Keratinocyte (primary cell): ENCODE data around the gene POLR2A. TPM values are rescaled to one million over a fixed set of nuclear protein-coding genes. Genes with fewer than 3 reads are reported as not detected.

Source experiments
- DNase-seq: peaks from one replicate; pipeline ENCODE4 v3.0.0-alpha.2; 2011; ENCODE audit warnings: low read depth, missing footprints, low spot score
- FAIRE-seq: peaks from 2 replicates; lab custom pipeline; 2011; peaks lifted over from hg19 to GRCh38; lab: Jason Lieb, UNC
- H2AFZ ChIP-seq: 2 replicates; pipeline ENCODE4 v1.6.0; 2012; ENCODE audit warnings: low read length, control low read depth, inconsistent platforms; ENCODE audit not compliant: control insufficient read depth
- H3K27ac ChIP-seq: 2 replicates; pipeline ENCODE4 v1.5.1; 2011; ENCODE audit warnings: low read length; ENCODE audit not compliant: control insufficient read depth, insufficient read depth
- H3K27me3 ChIP-seq: 3 replicates; pipeline ENCODE4 v1.6.0; 2011; ENCODE audit warnings: low read length; ENCODE audit not compliant: control insufficient read depth, insufficient read depth; ENCODE audit errors: extremely low read depth
- H3K36me3 ChIP-seq, 2 experiments: 2 replicates in 1 of 2; 3 replicates in 1 of 2; pipeline ENCODE4 v1.5.1; 2011; ENCODE audit warnings: low read length in 2 of 2, mild to moderate bottlenecking in 1 of 2; ENCODE audit not compliant: control insufficient read depth in 2 of 2, insufficient read depth in 2 of 2; ENCODE audit errors: extremely low read depth in 1 of 2
- H3K4me1 ChIP-seq: 3 replicates; pipeline ENCODE4 v1.5.1; 2011; ENCODE audit warnings: low read length; ENCODE audit not compliant: control insufficient read depth, insufficient read depth; ENCODE audit errors: extremely low read depth
- H3K4me2 ChIP-seq: 3 replicates; pipeline ENCODE4 v1.6.0; 2011; ENCODE audit warnings: low read depth, low read length; ENCODE audit not compliant: control insufficient read depth, insufficient read depth; ENCODE audit errors: extremely low read depth
- H3K4me3 ChIP-seq, 3 experiments: fragments of 200-600 bp in 1 of 3; sonication (generic) in 1 of 3; 2 replicates in 2 of 3; 3 replicates in 1 of 3; pipeline ENCODE4 v1.5.1; 2011 to 2016; ENCODE audit warnings: low read length in 3 of 3, mild to moderate bottlenecking in 3 of 3, control low read depth in 2 of 3, inconsistent platforms in 1 of 3, low read depth in 1 of 3, mixed read lengths in 1 of 3, mixed run types in 1 of 3, moderate library complexity in 1 of 3; ENCODE audit not compliant: control insufficient read depth in 2 of 3, insufficient read depth in 2 of 3; ENCODE audit errors: extremely low read depth in 1 of 3
- H3K79me2 ChIP-seq: 2 replicates; pipeline ENCODE4 v1.6.0; 2012; ENCODE audit warnings: low read length; ENCODE audit not compliant: control insufficient read depth, insufficient read depth
- H3K9ac ChIP-seq: 3 replicates; pipeline ENCODE4 v1.6.0; 2011; ENCODE audit warnings: low read length; ENCODE audit not compliant: control insufficient read depth, insufficient read depth; ENCODE audit errors: extremely low read depth
- H3K9me1 ChIP-seq: 3 replicates; pipeline ENCODE4 v1.6.0; 2011; ENCODE audit warnings: low read length; ENCODE audit not compliant: control insufficient read depth, insufficient read depth; ENCODE audit errors: extremely low read depth
- H3K9me3 ChIP-seq: 2 replicates; pipeline ENCODE4 v1.5.1; 2012; ENCODE audit warnings: low read depth, low read length; ENCODE audit not compliant: control insufficient read depth
- H4K20me1 ChIP-seq: 3 replicates; pipeline ENCODE4 v1.6.0; 2011; ENCODE audit warnings: low read length; ENCODE audit not compliant: control insufficient read depth, insufficient read depth; ENCODE audit errors: extremely low read depth
- EZH2 ChIP-seq: IDR thresholded peaks from one replicate; pipeline ENCODE4 v1.6.1; 2012; ENCODE audit warnings: inconsistent platforms, mild to moderate bottlenecking, low read length, moderate library complexity
- dilution Hi-C: fragments of 300-500 bp; cut with MboI; formaldehyde crosslinking; loops from one replicate; pipeline ENCODE4 v1.7.0; 2020; ENCODE audit warnings: low sequenced_read_pairs; ENCODE audit not compliant: extremely low pct_ligation_motif_present
- polyA plus RNA-seq, 5 experiments: library from polyadenylated mRNA; depleted of rRNA in 3 of 5; stranded (reverse) in 3 of 5; stranded (forward) in 1 of 5; unstranded in 1 of 5; fragments of >200 nt; gene quantifications; 1 replicate in 1 of 5; 2 replicates in 3 of 5; 3 replicates in 1 of 5; pipeline versions ENCODE4 v1.2.1 to v1.2.3, GENCODE V29; 2011 to 2012; ENCODE audit warnings: missing spikeins in 2 of 5, low read depth in 1 of 5, low replicate concordance in 1 of 5
- small RNA-seq, 3 experiments: library from RNA; depleted of rRNA; stranded (forward); fragments of <200 nt; gene quantifications; one replicate each; pipeline ENCODE3, GENCODE V24; 2012; ENCODE audit warnings: low read depth in 3 of 3, low replicate concordance in 1 of 3; ENCODE audit not compliant: insufficient read length in 3 of 3
- TF ChIP-seq, protein P1 (sequence below), 3 experiments: IDR thresholded peaks in 1 of 3; conservative IDR thresholded peaks in 1 of 3; optimal IDR thresholded peaks in 1 of 3; 2 replicates in 2 of 3; 3 replicates in 1 of 3; pipeline versions ENCODE3 to v1.5.1; 2011; ENCODE audit warnings: low read length in 3 of 3, mild to moderate bottlenecking in 3 of 3, moderate library complexity in 2 of 3, control low read depth in 1 of 3, inconsistent platforms in 1 of 3; ENCODE audit not compliant: insufficient read depth in 2 of 3; ENCODE audit errors: extremely low read depth in 1 of 3

Gene POLR2A
- polyA plus RNA-seq, 1 donor (not counting 4 experiments of a cell fraction or from before 2014, with no cell fraction given) = 17.5 TPM

DNA sequence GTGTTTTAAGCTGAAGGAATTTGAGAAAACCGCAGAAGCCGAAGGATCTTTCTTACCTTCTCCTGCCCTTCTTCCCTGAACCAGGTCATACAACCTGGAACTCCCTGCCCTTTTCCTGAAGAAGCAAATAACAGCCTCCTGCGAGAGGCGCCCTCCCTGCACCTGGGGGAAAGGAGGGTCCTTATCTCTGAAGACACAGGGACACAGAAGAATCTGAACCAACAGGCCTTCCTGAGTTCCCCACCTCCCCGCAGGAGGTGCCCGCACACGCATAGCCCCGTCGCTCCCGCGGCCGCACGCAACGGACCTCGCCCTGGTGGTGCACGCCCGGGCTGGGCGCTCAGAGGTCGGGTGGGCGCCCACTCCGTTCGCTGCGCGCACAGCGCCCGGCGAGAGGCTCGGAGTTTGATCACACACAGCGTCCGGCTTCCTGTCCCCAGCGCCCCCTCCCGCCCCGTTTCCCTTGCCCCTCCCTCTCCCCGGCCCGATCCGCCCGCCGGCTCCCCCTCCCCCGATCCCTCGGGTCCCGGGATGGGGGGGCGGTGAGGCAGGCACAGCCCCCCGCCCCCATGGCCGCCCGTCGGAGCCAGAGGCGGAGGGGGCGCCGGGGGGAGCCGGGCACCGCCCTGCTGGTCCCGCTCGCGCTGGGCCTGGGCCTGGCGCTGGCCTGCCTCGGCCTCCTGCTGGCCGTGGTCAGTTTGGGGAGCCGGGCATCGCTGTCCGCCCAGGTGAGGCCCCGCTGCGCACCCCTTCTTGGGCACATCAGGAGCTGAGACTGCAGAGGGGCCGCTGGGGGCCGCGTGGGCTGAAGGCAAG, 64.6 kb downstream of the POLR2A start, which contains the start of gene TNFSF12:
Gene TNFSF12, plus strand, starts transcription at position 474 of the 816 bp plus-strand sequence. Its CDS starts 96 bp downstream, at position 570.
- H3K4me3 ChIP-seq = peak within 1 kb of the TSS; percentile 31 to 41 (median 34)
- TF ChIP-seq EZH2 = no peak
- TF ChIP-seq, protein P1, sequence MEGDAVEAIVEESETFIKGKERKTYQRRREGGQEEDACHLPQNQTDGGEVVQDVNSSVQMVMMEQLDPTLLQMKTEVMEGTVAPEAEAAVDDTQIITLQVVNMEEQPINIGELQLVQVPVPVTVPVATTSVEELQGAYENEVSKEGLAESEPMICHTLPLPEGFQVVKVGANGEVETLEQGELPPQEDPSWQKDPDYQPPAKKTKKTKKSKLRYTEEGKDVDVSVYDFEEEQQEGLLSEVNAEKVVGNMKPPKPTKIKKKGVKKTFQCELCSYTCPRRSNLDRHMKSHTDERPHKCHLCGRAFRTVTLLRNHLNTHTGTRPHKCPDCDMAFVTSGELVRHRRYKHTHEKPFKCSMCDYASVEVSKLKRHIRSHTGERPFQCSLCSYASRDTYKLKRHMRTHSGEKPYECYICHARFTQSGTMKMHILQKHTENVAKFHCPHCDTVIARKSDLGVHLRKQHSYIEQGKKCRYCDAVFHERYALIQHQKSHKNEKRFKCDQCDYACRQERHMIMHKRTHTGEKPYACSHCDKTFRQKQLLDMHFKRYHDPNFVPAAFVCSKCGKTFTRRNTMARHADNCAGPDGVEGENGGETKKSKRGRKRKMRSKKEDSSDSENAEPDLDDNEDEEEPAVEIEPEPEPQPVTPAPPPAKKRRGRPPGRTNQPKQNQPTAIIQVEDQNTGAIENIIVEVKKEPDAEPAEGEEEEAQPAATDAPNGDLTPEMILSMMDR (optimal IDR thresholded peaks at IDR 0.05 in 1 of 3, IDR thresholded peaks at IDR 0.05 in 1 of 3, conservative IDR thresholded peaks at IDR 0.05 in 1 of 3; ENCODE audit: extremely low read depth in 1 of 3, insufficient read depth in 2 of 3, low read length in 3 of 3) = no peak
- dilution Hi-C loops = no loop called here
- peak within 1 kb of the TSS; percentile 62 for H3K9ac ChIP-seq
- DNase-seq (no peak), FAIRE-seq (peak; percentile 69)
- H3K9me3 ChIP-seq = no peaks in the 10 kb centered on the region
- peak within 1 kb of the TSS; percentile 58 for H2AFZ ChIP-seq
- peak within 1 kb of the TSS; percentile 74 for H3K4me2 ChIP-seq
- H3K27me3 ChIP-seq = no peaks in the 10 kb centered on the region
- H3K9me1 ChIP-seq = no peaks in the 10 kb centered on the region
- H3K36me3 ChIP-seq = no peaks in the 10 kb centered on the region
- no peaks in the 10 kb centered on the region for H4K20me1 ChIP-seq
- H3K79me2 ChIP-seq = no peaks in the 10 kb centered on the region
- H3K4me1 ChIP-seq = peaks cover 8% of the 10 kb centered on the region
- no peak within 1 kb of the TSS for H3K27ac ChIP-seq

Small RNA genes lying within 50 kb of the gene (small RNA-seq; reads per million reads assigned to genes)
- gene RF00019 = 0 reads per million in 3 experiments

Other genes starting within 250 kb of the POLR2A start
- gene DVL2, start 249.8 kb upstream of the POLR2A start, polyA plus RNA-seq = 3.7 to 6.3 TPM (median 4.7 TPM) in 3 replicates
- gene PHF23, start 244.9 kb upstream of the POLR2A start, polyA plus RNA-seq = 52.8 to 61.6 TPM (median 55.3 TPM) in 3 replicates
- 271 to 416 TPM (median 391 TPM) in 3 replicates for gene GABARAP, start 241.9 kb upstream of the POLR2A start, polyA plus RNA-seq
- gene CTDNEP1, start 232.6 kb upstream of the POLR2A start, polyA plus RNA-seq = 60.8 to 143 TPM (median 66.2 TPM) in 3 replicates
- gene ELP5, start 232.2 kb upstream of the POLR2A start, polyA plus RNA-seq = 19.4 to 24.9 TPM (median 21.4 TPM) in 3 replicates
- 6.3 to 9.0 TPM (median 6.8 TPM) in 3 replicates for gene CLDN7, start 221.9 kb upstream of the POLR2A start, polyA plus RNA-seq
- gene SLC2A4, start 202.6 kb upstream of the POLR2A start, polyA plus RNA-seq = 0.05 TPM in 1 of 3 replicates, not detected in the others
- 0.01 to 0.05 TPM (median 0.05 TPM) in 3 replicates for gene YBX2, start 189.7 kb upstream of the POLR2A start, polyA plus RNA-seq
- gene EIF5A, start 176.7 kb upstream of the POLR2A start, polyA plus RNA-seq = 769 to 1,493 TPM (median 948 TPM) in 3 replicates
- gene GPS2, start 169.0 kb upstream of the POLR2A start, polyA plus RNA-seq = 20.7 to 54.1 TPM (median 24.7 TPM) in 3 replicates
- gene NEURL4, start 155.0 kb upstream of the POLR2A start, polyA plus RNA-seq = 11.3 to 18.9 TPM (median 13.5 TPM) in 3 replicates
- gene ACAP1, start 147.8 kb upstream of the POLR2A start, polyA plus RNA-seq = 0.33 to 3.1 TPM (median 1.7 TPM) in 3 replicates
- 17.5 to 33.7 TPM (median 18.5 TPM) in 3 replicates for gene KCTD11, start 132.2 kb upstream of the POLR2A start, polyA plus RNA-seq
- gene TMEM95, start 129.2 kb upstream of the POLR2A start, polyA plus RNA-seq = not detected in 3 replicates
- 10.6 to 15.8 TPM (median 12.1 TPM) in 3 replicates for gene TNK1, start 103.3 kb upstream of the POLR2A start, polyA plus RNA-seq
- 30.5 to 82.8 TPM (median 36.9 TPM) in 3 replicates for gene PLSCR3, start 89.8 kb upstream of the POLR2A start, polyA plus RNA-seq
- 68.1 to 131 TPM (median 90.1 TPM) in 3 replicates for gene TMEM256, start 80.3 kb upstream of the POLR2A start, polyA plus RNA-seq
- 2.5 to 4.9 TPM (median 4.8 TPM) in 3 replicates for gene NLGN2, start 76.5 kb upstream of the POLR2A start, polyA plus RNA-seq
- not detected in 3 replicates for gene SPEM1, start 64.0 kb upstream of the POLR2A start, polyA plus RNA-seq
- gene SPEM2, start 58.8 kb upstream of the POLR2A start, polyA plus RNA-seq = not detected in 3 replicates
- not detected in 3 replicates for gene SPEM3, start 55.5 kb upstream of the POLR2A start, polyA plus RNA-seq
- gene TMEM102, start 48.9 kb upstream of the POLR2A start, polyA plus RNA-seq = 6.8 to 10.0 TPM (median 9.1 TPM) in 3 replicates
- 27.4 to 46.9 TPM (median 30.4 TPM) in 3 replicates for gene FGF11, start 44.9 kb upstream of the POLR2A start, polyA plus RNA-seq
- gene CHRNB1, start 39.3 kb upstream of the POLR2A start, polyA plus RNA-seq = 13.1 to 51.3 TPM (median 22.0 TPM) in 3 replicates
- gene ZBTB4, start 4.7 kb upstream of the POLR2A start, polyA plus RNA-seq = 20.9 to 23.9 TPM (median 21.8 TPM) in 3 replicates
- gene SLC35G6, start 2.9 kb upstream of the POLR2A start, polyA plus RNA-seq = not detected in 3 replicates
- 0.39 to 1.5 TPM (median 1.0 TPM) in 3 replicates for gene TNFSF12, start 64.7 kb downstream of the POLR2A start, polyA plus RNA-seq
- gene TNFSF13, start 74.4 kb downstream of the POLR2A start, polyA plus RNA-seq = 2.4 to 5.7 TPM (median 3.9 TPM) in 3 replicates
- 98.9 to 110 TPM (median 99.1 TPM) in 3 replicates for gene SENP3, start 77.6 kb downstream of the POLR2A start, polyA plus RNA-seq
- gene CD68, start 95.3 kb downstream of the POLR2A start, polyA plus RNA-seq = 12.2 to 26.6 TPM (median 14.0 TPM) in 3 replicates
- 57.8 to 71.5 TPM (median 63.0 TPM) in 3 replicates for gene MPDU1, start 99.5 kb downstream of the POLR2A start, polyA plus RNA-seq
- gene SOX15, start 105.7 kb downstream of the POLR2A start, polyA plus RNA-seq = 85.7 to 111 TPM (median 86.2 TPM) in 3 replicates
- gene FXR2, start 130.5 kb downstream of the POLR2A start, polyA plus RNA-seq = 30.6 to 44.3 TPM (median 32.2 TPM) in 3 replicates
- 23.5 to 26.9 TPM (median 25.8 TPM) in 3 replicates for gene SAT2, start 143.5 kb downstream of the POLR2A start, polyA plus RNA-seq
- gene SHBG, start 145.8 kb downstream of the POLR2A start, polyA plus RNA-seq = 0.14 to 0.44 TPM (median 0.23 TPM) in 3 replicates
- not detected in 3 replicates for gene ATP1B2, start 166.6 kb downstream of the POLR2A start, polyA plus RNA-seq
- gene TP53, start 203.1 kb downstream of the POLR2A start, polyA plus RNA-seq = 14.3 to 60.6 TPM (median 22.0 TPM) in 3 replicates
- 7.7 to 10.6 TPM (median 8.2 TPM) in 3 replicates for gene WRAP53, start 204.1 kb downstream of the POLR2A start, polyA plus RNA-seq
- 3.1 to 4.1 TPM (median 3.1 TPM) in 3 replicates for gene EFNB3, start 220.8 kb downstream of the POLR2A start, polyA plus RNA-seq
- 0.13 to 0.36 TPM (median 0.13 TPM) in 3 replicates for gene DNAH2, start 233.4 kb downstream of the POLR2A start, polyA plus RNA-seq